ENCODE measurements around the gene FGFR3.
"Not testable (repeated sequence)": the region's sequence is repeated elsewhere in the genome, so short reads cannot be mapped to it uniquely, and the experiment has no call there.

FGFR3 gene

GRCh38 chr4:1821679-1822567 lies 28.8 kb downstream of the FGFR3 start:
- no peak for DNase-seq

GRCh38 chr4:1822568-1823544 lies 29.8 kb downstream of the FGFR3 start:
- no peak for DNase-seq

- DNase-seq = no peak
These were observed 30.4 kb downstream of the FGFR3 start for GRCh38 chr4:1823545-1823932.

- no peak for DNase-seq
These were observed 31.7 kb downstream of the FGFR3 start for GRCh38 chr4:1824746-1825145.

GRCh38 chr4:1825326-1825725 lies 32.2 kb downstream of the FGFR3 start:
- no peak for DNase-seq

GRCh38 chr4:1826531-1827350 lies 33.6 kb downstream of the FGFR3 start:
- no peak for DNase-seq

- no peak for DNase-seq
These were observed 37.1 kb downstream of the FGFR3 start for GRCh38 chr4:1830234-1830633.

- DNase-seq = no peak
These were observed 37.6 kb downstream of the FGFR3 start for GRCh38 chr4:1830642-1831228.

- DNase-seq = no peak
These were observed 38.2 kb downstream of the FGFR3 start for GRCh38 chr4:1831331-1831730.

- DNase-seq = no peak
These were observed 39.6 kb downstream of the FGFR3 start for GRCh38 chr4:1832690-1833089.

- DNase-seq = no peak
These were observed 40.4 kb downstream of the FGFR3 start for GRCh38 chr4:1833307-1834046.

GRCh38 chr4:1834047-1834775 lies 41.1 kb downstream of the FGFR3 start:
- no peak for DNase-seq

- not testable (repeated sequence) for DNase-seq
These were observed 42.7 kb downstream of the FGFR3 start for GRCh38 chr4:1835836-1836235.

- DNase-seq = no peak
These were observed 43.6 kb downstream of the FGFR3 start for GRCh38 chr4:1836650-1837049.

- no peak for DNase-seq
These were observed 44.0 kb downstream of the FGFR3 start for GRCh38 chr4:1837069-1837468.

GRCh38 chr4:1839282-1839681 lies 46.2 kb downstream of the FGFR3 start:
- DNase-seq = no peak

- DNase-seq = no peak
These were observed 48.3 kb downstream of the FGFR3 start for GRCh38 chr4:1841201-1841886.

GRCh38 chr4:1841887-1842210 lies 48.8 kb downstream of the FGFR3 start:
- no peak for DNase-seq

- no peak for DNase-seq
These were observed 49.3 kb downstream of the FGFR3 start for GRCh38 chr4:1842339-1842895.

- no peak for DNase-seq
These were observed 49.9 kb downstream of the FGFR3 start for GRCh38 chr4:1842993-1843448.
